Skeletal muscle tissue (tissue), 4 donors: ENCODE measurements around the gene CBFA2T2. TPM values are rescaled to one million over a fixed set of nuclear protein-coding genes. Genes with fewer than 3 reads are reported as not detected.
"Not testable (repeated sequence)": the region's sequence is repeated elsewhere in the genome, so short reads cannot be mapped to it uniquely, and the experiment has no call there.

ENCODE experiments used
- H3K27ac ChIP-seq: one replicate; pipeline ENCODE4 v1.7.0; 2013; ENCODE audit warnings: mild to moderate bottlenecking, low read depth, low read length, inconsistent platforms
- H3K27me3 ChIP-seq, 3 donors: one replicate each; pipeline ENCODE4 v1.7.0; 2013; ENCODE audit warnings: low read length in 3 of 3; ENCODE audit not compliant: control insufficient read depth in 3 of 3, insufficient read depth in 3 of 3
- H3K36me3 ChIP-seq, 3 donors: one replicate each; pipeline ENCODE4 v1.7.0; 2013; ENCODE audit warnings: low read length in 3 of 3; ENCODE audit not compliant: control insufficient read depth in 3 of 3, insufficient read depth in 3 of 3
- H3K4me1 ChIP-seq, 3 donors: one replicate each; pipeline ENCODE4 v1.7.0; 2013; ENCODE audit warnings: low read length in 3 of 3, mild to moderate bottlenecking in 3 of 3; ENCODE audit not compliant: control insufficient read depth in 3 of 3, insufficient read depth in 3 of 3
- H3K4me3 ChIP-seq, 3 donors: one replicate each; pipeline ENCODE4 v1.7.0; 2013; ENCODE audit warnings: low read length in 3 of 3
- H3K9ac ChIP-seq, 3 donors: one replicate each; pipeline ENCODE4 v1.7.0; 2013; ENCODE audit warnings: low read length in 3 of 3, mild to moderate bottlenecking in 3 of 3, moderate library complexity in 2 of 3, low read depth in 1 of 3
- H3K9me3 ChIP-seq, 3 donors: one replicate each; pipeline ENCODE4 v1.7.0; 2013; ENCODE audit warnings: low read length in 3 of 3; ENCODE audit not compliant: control insufficient read depth in 3 of 3
- total RNA-seq: library from RNA; depleted of rRNA; stranded (reverse); fragments of >200 nt; gene quantifications from one replicate; pipeline ENCODE4 v1.2.3, GENCODE V29; 2014
- donor health status: Osteomylitis.

Gene CBFA2T2
- total RNA-seq, 1 donor from 2014 or later, result 10.4 TPM

DNA sequence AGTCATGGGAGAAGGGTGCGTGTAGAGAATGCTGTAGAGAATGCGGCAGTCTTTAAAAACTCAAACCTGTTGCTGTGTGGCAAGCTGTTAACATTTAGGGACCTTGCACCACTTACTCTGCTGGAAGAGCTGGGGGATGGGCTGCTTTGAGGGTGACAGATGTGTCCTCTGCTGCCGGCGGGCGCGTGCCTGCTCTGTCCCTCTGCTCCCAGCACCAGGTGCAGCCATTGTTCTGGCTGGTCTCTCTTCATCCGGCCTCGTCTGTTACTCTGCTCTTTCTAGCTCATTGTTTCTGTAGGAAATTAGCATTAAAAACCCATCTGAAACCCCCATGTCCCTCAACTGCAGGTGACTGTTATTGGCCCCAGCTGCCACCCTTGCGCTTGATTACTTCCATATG lies 78.5 kb downstream of the CBFA2T2 start:
- Histone ChIP-seq H3K9me3 (no peaks in the 10 kb centered on the region), H3K27ac (no peak overlapping the region), H3K36me3 (no peaks in the 10 kb centered on the region), H3K9ac (no peak overlapping the region), H3K4me1 (peaks cover 6 to 9% (median 8%) of the 10 kb centered on the region in 3 donors), H3K4me3 (no peak overlapping the region), H3K27me3 (no peaks in the 10 kb centered on the region)

DNA sequence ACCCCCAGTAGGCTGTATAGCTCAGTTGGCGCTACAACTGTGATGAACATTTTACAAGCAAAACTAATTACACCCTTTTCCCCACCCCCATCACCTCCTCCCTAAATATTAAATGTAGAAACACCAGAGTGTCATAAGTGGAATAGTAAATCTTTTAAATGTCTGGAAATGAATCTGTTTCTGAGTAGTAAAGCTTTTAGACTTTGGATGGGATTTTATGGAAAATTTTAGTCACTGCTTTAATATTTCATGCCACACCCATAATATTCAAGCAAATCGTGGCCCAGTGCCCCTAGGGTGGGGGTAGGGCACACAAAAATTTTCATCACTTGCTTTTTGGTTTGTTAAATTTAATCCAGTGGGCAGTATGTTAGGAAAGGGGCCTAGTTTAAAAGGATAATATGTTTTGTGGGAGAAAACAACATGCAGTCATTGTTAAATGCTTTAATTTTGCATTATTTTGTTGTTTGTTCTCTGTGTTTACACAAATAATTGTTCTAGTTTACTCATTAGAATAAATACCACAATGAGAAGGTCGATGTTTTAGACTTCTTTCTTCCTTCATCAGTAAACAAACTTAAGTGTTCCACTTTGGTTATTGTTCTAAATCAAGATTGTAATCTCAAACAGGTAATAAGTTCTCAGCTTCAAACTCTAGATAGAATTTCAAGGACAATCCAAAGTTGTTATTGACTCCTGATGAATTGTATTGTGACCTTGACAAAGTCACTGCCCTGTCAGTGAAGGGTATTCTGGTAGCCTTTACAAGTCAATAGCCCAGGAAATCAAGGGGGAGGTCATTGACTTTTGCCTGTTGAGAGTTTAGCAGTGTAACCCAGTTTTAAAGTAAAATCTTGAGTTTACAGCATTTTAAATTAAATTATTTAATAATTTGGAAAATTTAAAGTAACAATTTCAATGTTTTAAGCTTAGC lies 79.2 kb downstream of the CBFA2T2 start:
- no peaks in the 10 kb centered on the region for H3K36me3 ChIP-seq
- no peaks in the 10 kb centered on the region for H3K9me3 ChIP-seq
- H3K9ac ChIP-seq, result no peak overlapping the region
- no peaks in the 10 kb centered on the region for H3K27me3 ChIP-seq
- peaks cover 6 to 9% (median 8%) of the 10 kb centered on the region in 3 donors for H3K4me1 ChIP-seq
- no peak overlapping the region for H3K27ac ChIP-seq
- no peak overlapping the region for H3K4me3 ChIP-seq

DNA sequence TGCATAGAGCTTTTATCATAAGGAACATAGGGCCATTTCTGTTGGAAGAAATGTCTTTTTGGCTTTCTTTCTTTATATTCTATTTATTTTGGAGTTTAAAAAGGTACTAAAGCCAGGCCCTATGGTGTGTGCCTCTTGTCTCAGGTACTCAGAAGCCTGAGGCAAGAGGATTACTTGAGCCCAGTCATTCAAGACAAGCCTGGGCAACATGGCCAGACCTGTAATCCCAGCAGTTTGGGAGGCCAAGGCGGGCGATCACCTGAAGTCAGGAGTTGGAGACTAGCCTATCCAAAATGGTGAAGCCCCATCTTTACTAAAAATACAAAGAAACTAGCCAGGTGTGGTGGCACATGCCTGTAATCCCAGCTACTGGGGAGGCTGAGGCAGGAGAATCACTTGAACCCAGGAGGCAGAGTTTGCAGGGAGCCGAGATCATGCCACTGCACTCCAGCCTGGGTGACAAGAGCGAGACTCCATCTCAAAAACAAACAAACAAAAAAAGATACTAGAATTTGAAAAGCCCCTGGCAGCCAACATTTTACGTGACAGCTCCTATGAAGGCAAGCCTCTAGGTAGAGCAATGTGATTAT lies 80.0 kb downstream of the CBFA2T2 start:
- Histone ChIP-seq H3K36me3 (no peaks in the 10 kb centered on the region), H3K27ac (no peak overlapping the region), H3K9me3 (no peaks in the 10 kb centered on the region), H3K4me1 (peaks cover 6 to 9% (median 8%) of the 10 kb centered on the region in 3 donors), H3K9ac (no peak overlapping the region), H3K4me3 (no peak overlapping the region), H3K27me3 (no peaks in the 10 kb centered on the region)

GRCh38 chr20:33570743-33571142 lies 80.8 kb downstream of the CBFA2T2 start:
- Histone ChIP-seq H3K4me3 (no peak overlapping the region), H3K27me3 (no peaks in the 10 kb centered on the region), H3K27ac (no peak overlapping the region), H3K4me1 (peaks cover 6 to 9% (median 8%) of the 10 kb centered on the region in 3 donors), H3K36me3 (no peaks in the 10 kb centered on the region), H3K9me3 (no peaks in the 10 kb centered on the region), H3K9ac (no peak overlapping the region)

DNA sequence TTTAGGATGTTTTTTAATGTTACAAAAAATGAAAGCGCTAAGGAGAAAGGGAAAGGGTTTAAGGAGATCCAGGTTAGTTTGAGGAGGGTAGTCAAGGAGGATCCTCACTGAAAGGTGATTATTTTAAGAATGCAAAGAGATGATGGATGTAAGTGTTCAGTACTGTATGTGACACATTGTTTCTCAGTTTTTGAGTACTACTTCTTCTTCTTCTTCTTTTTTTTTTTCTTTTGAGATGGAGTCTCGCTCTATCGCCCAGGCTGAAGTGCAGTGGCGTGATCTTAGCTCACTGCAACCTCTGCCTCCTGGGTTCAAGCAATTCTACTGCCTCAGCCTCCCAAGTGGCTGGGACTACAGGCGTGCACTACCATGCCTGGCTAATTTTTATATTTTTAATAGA lies 83.4 kb downstream of the CBFA2T2 start:
- H3K36me3 ChIP-seq, H3K4me3 ChIP-seq, H3K27me3 ChIP-seq, H3K27ac ChIP-seq, H3K9ac ChIP-seq, H3K9me3 ChIP-seq: not testable (repeated sequence)
- H3K4me1 ChIP-seq, result peaks cover 6 to 11% (median 7%) of the 10 kb centered on the region in 3 donors

DNA sequence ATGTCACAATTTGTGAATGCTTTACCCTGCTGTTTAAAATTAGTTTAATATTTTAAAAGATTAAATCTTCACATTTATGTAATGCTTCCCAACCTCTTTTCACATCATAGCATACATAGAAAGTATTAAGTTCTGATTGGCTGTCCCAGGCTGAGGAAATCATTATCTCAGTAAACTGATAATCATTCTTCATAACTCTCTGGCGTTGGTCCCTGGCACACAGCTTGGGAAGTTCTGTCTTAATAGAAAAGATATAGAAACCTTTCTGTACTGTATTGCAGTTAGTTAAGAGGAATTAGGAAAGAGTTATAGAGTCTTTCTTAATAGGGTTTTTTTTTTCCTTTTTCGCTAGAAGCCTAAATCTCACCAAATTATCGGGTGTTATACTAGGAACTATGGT lies 85.4 kb downstream of the CBFA2T2 start:
- Histone ChIP-seq H3K9ac (no peak overlapping the region), H3K9me3 (no peaks in the 10 kb centered on the region), H3K36me3 (no peaks in the 10 kb centered on the region), H3K4me1 (peaks cover 0 to 4% (median 0%) of the 10 kb centered on the region in 3 donors), H3K4me3 (no peak overlapping the region), H3K27me3 (no peaks in the 10 kb centered on the region), H3K27ac (no peak overlapping the region)

DNA sequence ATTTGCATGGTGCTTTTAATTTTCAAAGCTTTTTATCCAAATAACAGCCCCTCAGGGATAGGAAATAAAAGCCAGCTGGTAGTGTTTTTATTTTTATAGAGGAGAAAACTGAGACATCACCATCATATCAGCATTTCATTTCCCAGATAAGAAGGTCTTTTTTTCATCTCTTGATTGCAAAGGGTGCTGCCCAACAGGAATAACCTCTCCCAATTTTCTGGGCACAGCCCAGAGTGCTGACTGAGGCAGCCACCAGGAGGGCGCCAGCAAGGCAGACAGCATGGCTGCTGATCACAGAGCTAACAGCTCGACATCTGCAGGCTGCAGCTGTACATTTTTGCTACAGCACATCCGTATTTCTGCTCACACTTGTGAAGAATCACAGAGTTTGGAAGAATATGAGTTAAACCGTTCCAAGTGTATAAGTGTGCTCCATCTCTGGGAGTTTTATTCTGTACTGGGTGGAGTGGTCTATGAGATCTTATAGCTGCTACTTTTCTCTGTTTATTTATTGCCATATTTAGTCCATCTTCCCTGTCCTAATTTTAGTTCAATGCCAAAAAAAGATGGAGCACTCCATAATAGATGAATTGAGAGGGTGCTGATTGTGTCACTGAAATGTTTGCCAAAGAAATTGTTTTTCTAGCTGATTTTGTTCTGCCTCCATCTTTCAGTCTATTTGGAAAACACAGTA lies 86.7 kb downstream of the CBFA2T2 start:
- no peak overlapping the region for H3K4me3 ChIP-seq
- no peak overlapping the region for H3K9ac ChIP-seq
- no peaks in the 10 kb centered on the region for H3K36me3 ChIP-seq
- H3K9me3 ChIP-seq, result no peaks in the 10 kb centered on the region
- no peaks in the 10 kb centered on the region for H3K27me3 ChIP-seq
- H3K4me1 ChIP-seq, result peaks cover 0 to 4% (median 0%) of the 10 kb centered on the region in 3 donors
- no peak overlapping the region for H3K27ac ChIP-seq

DNA sequence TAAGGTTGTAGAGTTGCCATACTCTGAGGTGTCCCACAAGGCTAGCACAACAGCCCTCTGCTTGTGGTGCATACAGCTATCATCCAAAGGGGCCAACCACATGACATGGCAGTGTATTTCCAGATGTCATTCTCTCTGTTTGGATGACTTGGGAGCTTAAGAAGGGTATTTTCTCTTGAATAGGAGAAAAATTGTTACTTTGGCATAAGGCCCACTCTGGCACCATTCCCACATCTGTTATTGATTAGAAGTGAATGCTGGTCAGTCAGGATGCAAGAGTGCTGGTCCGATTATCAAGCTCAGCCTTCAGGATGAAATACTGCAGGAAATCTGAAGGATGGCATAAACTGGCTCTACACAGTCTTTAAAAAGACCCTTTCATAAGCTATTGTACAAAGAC lies 88.6 kb downstream of the CBFA2T2 start:
- H3K9me3 ChIP-seq, result no peaks in the 10 kb centered on the region
- H3K4me3 ChIP-seq, result no peak overlapping the region
- no peak overlapping the region for H3K27ac ChIP-seq
- no peaks in the 10 kb centered on the region for H3K27me3 ChIP-seq
- peaks cover 0 to 4% (median 0%) of the 10 kb centered on the region in 3 donors for H3K4me1 ChIP-seq
- no peak overlapping the region for H3K9ac ChIP-seq
- no peaks in the 10 kb centered on the region for H3K36me3 ChIP-seq

GRCh38 chr20:33583143-33583542 lies 93.2 kb downstream of the CBFA2T2 start:
- no peaks in the 10 kb centered on the region for H3K9me3 ChIP-seq
- peaks cover 0 to 6% (median 4%) of the 10 kb centered on the region in 3 donors for H3K4me1 ChIP-seq
- no peaks in the 10 kb centered on the region for H3K27me3 ChIP-seq
- no peak overlapping the region for H3K27ac ChIP-seq
- H3K4me3 ChIP-seq, result no peak overlapping the region
- H3K36me3 ChIP-seq, result no peaks in the 10 kb centered on the region
- H3K9ac ChIP-seq, result no peak overlapping the region

GRCh38 chr20:33584976-33585375 lies 95.1 kb downstream of the CBFA2T2 start:
- no peak overlapping the region for H3K27ac ChIP-seq
- H3K4me1 ChIP-seq, result peaks cover 0 to 6% (median 4%) of the 10 kb centered on the region in 3 donors
- H3K4me3 ChIP-seq, result no peak overlapping the region
- H3K9me3 ChIP-seq, result no peaks in the 10 kb centered on the region
- no peak overlapping the region for H3K9ac ChIP-seq
- no peaks in the 10 kb centered on the region for H3K36me3 ChIP-seq
- H3K27me3 ChIP-seq, result no peaks in the 10 kb centered on the region
